KG1 (cell line): ENCODE measurements around the gene GPR183.

ENCODE experiments used
- DNase-seq: peaks from one replicate; lab custom pipeline; 2025; lab: John Stamatoyannopoulos, UW

GPR183 gene, protein sequence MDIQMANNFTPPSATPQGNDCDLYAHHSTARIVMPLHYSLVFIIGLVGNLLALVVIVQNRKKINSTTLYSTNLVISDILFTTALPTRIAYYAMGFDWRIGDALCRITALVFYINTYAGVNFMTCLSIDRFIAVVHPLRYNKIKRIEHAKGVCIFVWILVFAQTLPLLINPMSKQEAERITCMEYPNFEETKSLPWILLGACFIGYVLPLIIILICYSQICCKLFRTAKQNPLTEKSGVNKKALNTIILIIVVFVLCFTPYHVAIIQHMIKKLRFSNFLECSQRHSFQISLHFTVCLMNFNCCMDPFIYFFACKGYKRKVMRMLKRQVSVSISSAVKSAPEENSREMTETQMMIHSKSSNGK

GRCh38 chr13:99307247-99307646, at the start of gene GPR183:
Gene GPR183, minus strand, starts transcription at chr13:99307399. Its CDS starts 11,254 bp downstream, at chr13:99296145.
- DNase-seq = peak; percentile 44

DNA sequence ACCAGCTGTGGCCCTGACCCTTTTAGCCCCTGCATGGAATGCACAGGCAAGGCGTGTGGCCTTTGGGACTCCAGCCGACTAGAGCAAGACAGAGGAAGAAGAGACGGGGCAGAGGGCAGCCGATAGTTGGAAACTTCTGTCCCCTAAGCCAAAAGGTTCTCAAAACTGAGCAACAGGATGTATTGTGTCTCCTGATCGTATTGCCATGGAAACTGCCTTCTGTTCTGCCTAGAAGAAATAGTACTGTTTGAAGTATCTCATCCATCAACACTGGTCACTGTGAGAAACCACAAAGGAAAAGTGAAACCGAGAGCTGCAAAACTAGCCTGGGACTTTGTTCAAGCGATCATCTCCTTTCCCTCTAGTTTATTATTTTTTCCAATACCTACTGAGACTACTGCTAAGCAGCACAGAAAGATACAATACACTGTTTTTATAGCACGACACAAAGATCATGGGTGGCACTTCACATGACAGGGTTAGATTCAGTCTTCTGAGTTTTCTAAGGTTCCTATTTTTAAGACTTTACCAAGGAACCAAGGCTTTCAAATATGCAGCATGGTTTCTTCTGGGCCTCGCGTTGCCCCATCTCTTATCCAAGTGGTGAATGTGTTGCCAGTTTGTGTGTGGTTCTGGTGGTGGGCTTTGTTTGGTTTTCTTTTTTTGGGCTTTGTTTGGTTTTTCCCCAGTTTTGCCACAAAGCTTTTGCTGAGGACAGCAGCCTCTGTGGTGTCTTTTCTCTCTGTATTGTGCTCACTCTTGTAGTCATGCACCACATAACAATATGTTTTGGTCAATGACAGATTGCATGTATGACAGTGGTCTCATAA, 49.3 kb upstream of the GPR183 start:
- DNase-seq = peak; percentile 87

DNA sequence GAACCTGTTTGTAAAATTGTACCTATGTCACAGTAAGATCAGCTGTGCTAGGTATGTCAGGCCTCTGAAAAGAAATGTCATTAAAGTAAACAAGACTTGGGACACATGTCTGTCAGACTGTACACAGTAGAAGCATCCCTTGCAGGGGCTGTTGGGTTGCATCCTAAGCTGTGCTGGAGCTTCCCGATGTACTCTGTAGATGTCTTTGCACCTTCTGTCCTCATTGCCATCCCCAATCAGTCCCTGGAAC, 48.7 kb upstream of the GPR183 start:
- DNase-seq = no peak

- no peak for DNase-seq
Measured at GRCh38 chr13:99355267-99356011, 48.2 kb upstream of the GPR183 start.

- no peak for DNase-seq
Measured at GRCh38 chr13:99354371-99354951, 47.3 kb upstream of the GPR183 start.

- DNase-seq = no peak
Measured at GRCh38 chr13:99353836-99354235, 46.6 kb upstream of the GPR183 start.

DNA sequence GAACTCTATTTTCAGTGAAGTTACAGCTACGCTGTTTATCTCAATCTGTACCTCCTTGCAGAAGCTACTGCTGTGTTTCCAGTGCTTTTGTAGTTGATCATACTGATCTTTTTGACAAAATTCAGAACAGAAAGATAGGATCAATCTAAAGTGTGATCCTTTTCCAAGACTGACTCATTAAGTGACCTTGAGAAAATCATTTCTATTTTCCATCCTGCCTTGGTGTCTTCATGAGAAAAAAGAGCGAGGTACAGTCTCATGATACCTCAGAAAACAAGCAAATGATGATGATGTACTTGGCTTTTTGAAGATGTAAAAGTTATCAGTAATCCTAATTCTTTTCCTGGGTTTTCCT, 46.0 kb upstream of the GPR183 start:
- no peak for DNase-seq

GRCh38 chr13:99352351-99353245, 45.4 kb upstream of the GPR183 start:
- DNase-seq = no peak

DNA sequence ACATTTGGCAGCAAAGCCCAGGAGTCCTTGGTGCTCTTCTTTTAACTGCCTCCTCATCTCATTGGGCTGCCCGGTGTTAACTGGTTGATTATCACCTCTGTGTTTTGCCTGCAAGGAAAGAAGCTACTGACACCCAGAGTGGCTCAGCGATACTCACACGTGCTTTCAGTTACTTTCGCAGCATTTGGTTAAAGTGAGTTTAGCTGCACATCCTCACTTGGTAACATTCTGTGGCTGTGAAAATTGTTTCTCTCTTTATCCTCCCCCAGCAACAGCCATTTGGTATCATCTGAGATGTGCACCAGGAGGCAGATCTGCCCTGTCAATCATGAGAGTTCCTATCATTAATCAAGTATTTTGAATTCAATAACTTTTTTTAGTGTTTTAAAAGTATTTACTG, 44.6 kb upstream of the GPR183 start:
- no peak for DNase-seq

DNA sequence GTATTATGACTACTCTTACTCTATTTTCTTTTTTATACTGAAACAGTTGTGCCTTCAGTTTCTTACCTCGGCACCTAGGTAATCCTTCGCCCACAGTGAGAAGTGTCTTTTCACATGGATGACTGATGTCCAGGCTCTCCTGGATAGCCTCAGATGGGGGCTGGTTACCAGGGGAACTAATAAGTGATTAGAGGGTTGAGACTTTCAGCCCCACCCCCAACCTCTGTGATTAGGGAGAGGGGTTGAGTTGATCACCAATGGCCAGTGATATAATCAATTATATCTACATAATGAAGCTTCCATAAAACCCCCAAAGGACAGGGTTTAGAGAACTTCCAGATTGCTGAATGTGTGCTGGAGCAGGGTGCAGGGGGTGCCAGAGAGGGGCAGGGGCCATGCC, 43.0 kb upstream of the GPR183 start:
- no peak for DNase-seq

- no peak for DNase-seq
Measured at GRCh38 chr13:99347911-99348451, 40.8 kb upstream of the GPR183 start.

DNA sequence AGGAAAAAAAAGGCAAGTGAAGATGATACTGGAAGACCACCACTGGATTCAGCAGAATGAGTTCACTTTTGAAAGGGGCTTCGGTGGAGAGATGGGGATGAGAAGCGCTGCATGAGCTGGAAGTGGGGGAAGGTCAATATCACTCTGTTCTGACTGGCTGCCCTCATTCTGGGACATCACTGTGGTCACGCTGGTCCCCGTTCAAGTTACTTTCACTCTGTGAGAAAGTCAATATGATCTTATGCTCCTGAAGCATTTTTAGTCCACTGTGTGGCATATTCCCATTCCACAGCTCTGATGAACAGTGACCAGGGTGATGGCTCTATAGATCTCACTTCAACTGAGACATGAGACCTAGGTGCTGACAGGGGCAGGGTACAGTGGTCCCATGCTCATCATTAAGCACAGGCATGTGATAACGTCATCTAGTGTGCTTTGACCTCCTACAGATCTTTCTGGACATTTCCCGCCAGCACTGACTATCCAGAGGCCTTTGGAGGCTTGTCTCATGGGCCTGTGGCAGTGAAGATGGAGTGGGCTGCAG, 40.2 kb upstream of the GPR183 start:
- DNase-seq = no peak

GRCh38 chr13:99346335-99347042, 39.3 kb upstream of the GPR183 start:
- no peak for DNase-seq

DNA sequence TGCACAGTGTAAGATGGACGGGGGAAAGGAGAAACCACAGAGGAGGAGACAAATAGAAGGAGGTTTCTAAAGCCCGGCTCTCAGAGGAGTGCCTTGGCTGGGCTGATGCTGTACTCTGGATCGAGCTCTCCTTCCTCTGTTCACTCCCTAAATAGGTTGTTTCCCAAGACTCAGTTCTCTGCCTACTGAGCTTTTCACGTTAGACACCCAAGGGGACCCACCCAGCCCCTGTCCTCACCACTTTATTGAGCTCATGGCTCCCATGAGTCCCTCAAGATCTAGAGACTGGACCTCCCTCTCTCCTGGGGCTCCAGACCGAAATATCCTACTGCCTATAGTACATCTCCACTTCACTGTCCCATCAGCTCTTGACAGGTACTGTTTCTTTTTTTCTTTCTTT, 38.1 kb upstream of the GPR183 start:
- no peak for DNase-seq

DNA sequence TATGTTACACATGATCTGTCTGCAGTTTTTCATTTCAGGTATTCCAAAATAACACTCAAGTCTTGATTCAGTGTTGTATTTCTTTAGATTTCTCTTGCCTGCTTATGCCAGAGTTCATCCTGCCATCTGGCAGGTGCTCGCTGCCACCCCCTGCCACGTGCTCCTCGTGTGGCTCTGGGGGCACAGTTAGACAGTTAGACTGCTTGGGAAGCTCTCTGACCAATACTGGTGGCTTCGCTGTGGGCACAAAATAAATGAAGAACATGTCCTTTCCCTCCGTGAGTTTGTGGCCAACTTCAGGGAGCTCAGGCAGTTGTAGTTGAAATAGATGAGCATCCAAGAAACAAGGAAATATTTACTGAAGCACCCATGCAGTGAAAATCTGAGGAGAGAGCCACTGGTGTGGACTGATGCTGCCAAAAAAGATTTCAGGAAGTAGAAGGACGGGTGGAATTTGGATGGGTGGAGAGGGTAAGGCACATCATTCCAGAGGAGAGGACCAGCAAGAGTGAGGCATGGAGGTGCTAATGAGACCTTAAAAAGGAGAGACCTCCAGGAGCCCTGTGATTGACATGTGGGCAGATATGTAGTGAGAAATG, 37.5 kb upstream of the GPR183 start:
- DNase-seq = no peak

GRCh38 chr13:99342723-99343315, 35.6 kb upstream of the GPR183 start:
- DNase-seq = no peak

DNA sequence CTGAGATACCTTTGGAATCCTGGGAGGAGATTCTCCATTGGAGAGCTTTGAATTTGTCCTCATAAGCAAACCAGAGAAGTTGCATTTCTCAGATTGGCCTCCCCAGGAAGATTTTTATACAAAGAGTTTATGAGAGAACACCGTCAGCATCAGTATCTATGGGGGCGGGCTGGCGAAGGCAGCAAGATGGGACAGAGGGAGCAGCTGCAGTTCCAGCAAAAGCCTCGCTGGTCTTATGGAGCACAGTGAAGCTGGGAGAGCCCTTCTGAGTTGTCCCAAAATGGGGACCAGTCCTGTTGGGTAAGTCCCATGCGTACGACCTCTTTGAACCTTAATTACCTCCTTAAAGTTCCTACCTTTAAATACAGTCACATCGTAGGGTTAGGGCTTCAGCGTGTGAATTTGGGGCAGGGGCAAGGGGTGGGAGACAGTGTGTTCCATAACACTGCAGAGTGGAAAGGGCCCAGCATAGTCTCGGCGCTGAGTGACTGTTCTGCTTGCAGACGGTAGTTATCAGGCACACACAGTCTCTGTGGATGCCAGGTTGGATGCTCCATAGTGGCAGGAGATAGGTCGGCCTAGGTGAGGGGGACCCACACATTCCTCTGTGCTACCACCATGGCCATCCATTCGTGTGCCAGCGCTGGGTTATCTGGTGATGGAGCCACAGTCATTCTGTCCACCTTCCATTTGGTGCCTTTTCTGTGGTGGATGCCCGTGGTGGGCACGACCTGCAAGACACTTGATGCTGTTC, 34.9 kb upstream of the GPR183 start:
- DNase-seq = no peak

DNA sequence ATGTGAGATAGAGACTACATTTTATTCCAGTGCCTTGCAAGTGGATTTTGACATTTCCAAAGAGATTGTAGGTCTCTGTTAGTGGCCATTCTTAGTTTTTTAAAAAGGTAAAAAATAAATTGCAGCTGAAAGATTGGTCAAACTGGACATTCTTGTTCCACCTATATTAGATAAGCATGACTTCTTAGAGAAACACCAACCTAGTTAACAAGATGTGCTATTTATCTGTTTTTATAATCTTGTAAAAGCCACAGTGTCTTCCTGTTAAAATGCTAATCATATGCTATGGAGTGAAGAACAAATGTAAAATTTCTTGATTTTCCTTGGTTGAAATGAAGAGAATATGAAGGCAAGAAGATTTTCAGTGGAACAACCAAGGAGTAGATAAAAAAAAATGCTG, 33.4 kb upstream of the GPR183 start:
- DNase-seq = no peak
